ENCODE measurements around the gene KCNIP2.
A peak's percentile ranks its signal among the peaks of the same experiment; 100 is the strongest.

The KCNIP2 gene

GRCh38 chr10:101851411-101852116, 8.0 kb upstream of the KCNIP2 start:
- DNase-seq (ENCODE audit: low read depth, low spot score): peak; percentile 58

- no peak for DNase-seq (ENCODE audit: low read depth, low spot score)
These were observed 7.1 kb upstream of the KCNIP2 start for GRCh38 chr10:101850749-101851148.

DNA sequence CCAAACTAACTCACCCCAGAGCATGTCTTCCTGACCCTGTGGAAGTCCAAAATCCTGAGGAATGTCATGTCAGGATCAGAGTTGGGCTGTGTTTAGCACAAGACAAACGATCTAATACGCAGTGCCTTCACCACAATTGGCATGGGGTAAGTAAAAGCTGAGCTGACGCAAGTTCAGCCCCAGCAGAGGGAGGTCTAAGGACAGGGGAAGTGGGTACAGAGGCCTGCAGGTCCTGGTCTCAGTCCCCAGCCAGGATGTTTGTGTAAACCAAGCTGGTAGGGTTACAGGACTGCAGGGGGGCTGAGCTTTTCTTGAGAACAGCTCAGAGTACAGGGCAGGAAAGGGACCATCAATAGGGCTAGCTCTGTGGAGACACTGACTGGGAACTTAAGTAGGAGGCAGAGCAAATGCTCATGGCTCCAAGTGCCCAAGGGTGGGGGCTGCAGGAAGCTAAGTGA, 5.3 kb upstream of the KCNIP2 start:
- DNase-seq (ENCODE audit: low read depth, low spot score): no peak

DNA sequence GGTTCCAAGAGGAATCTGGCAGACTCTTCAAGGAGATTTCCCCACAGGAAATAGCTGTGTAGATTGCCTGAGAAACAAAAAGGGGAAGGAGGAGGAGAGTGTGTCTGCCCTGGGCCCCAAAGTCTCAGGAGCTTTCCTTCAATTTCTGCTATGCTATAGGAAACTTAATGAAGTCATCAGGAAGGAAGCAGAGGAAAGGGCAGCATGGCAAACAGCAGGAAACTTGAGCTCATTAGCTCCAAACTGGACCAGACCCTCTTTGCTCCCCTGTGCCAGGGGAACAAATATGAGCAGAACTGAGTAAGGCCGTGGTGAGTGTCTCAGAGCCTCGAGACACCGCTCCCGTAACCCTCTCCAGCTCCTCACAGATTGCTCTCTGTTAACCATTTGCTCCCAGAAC, 4.8 kb upstream of the KCNIP2 start:
- DNase-seq (ENCODE audit: low read depth, low spot score): no peak

DNA sequence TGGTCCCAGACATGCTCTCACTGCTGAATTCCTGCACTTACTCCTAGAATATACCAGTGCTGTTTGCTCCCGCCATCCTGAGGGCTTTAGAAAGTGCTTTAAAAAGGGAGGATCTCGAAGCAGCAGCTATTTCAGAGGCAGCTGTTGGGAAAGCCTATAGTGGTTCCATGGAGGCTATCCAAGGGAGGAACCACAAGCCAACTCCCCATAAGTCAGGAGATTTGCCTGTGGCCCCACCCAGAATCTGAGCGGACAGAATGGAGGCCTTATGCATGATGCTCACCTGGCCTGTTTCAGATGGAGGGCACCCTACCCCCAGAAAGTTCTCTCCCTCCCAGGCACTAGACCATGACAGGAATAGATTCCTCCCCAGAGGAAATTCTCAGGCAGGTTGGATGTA, 2.3 kb upstream of the KCNIP2 start:
- DNase-seq (ENCODE audit: low read depth, low spot score): no peak

DNA sequence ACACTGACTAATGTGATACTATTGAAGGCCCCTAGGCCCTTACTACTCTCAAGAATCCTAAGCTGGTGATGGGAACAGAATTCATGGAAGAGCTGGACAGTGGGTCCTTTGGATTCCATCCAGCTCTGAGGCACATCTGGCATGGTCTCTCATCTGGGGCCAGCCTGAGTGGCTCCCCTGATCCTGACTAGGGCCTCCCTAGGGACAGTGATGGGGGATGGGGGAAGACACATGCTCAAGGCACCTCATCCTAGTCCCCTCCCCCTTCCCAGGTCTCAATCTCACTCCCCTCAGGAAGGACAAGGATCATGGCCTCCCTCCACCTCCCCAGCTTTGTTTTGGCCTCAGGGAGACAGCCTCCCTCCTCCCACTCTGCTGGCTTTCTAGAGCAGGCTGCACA, 1.8 kb downstream of the KCNIP2 start:
- DNase-seq (ENCODE audit: low read depth, low spot score): no peak

- peak; percentile 94 for DNase-seq (ENCODE audit: low read depth, low spot score)
These were observed 2.7 kb downstream of the KCNIP2 start for GRCh38 chr10:101840741-101841453.

DNA sequence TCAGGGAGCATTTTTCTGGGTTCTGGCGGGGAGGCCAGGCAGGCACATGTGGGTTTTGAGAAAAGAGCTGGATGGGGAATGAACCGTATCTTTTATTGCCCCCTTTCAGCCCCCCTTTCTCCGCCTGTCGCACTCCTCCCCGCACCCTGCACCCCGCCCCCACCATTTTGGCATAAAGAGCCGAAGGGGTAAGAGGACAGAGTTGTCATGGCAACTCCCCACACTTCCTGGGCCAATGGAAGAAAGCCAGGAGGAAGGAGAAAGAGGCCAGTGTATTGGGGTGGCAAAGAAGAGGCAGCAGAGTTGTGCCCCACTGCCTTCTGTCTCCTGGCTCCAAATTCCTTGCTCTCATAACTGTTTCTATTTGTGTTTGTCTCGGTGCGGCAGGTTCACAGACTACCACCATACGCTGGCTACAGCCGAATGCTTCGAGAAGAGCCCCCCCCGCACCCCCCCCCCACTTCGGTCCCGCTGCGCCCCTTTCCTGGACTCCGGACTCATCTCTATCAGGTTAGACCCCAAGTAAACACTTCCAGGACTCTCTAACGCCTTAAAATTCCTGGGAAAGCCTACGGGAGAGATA, 3.4 kb downstream of the KCNIP2 start:
- no peak for DNase-seq (ENCODE audit: low read depth, low spot score)

DNA sequence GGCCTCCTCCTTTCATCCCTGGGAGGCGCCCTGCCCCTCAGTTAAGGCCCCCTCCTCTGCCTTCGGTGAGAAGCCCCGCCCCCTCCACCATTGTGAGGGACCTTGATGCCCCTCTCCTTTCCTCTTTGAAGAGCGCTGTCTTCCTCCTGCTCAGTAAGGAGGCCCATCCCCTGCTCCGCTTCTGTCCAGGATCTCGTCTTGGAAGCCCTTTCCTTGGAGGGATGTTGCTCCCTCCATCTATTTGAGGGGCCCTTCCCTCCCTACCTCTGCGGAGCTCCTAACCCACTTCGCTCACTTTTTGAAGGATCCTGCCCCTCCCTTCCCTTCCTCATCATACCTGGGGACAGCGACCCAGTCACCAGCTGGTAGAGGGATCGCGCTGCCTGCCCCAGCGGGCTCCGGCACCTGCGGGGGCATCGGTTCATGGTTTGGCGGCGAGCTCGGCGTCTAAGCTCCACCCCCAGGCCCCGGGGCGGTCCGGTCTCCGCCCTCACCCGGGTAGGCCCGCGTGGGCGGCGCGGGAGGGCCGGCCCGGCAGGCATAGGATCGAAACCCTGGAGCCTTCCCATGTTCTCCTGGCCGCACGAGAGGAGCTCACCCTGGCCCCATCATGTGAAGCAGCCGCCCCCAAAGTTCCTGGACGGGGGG, 4.1 kb downstream of the KCNIP2 start:
- peak; percentile 61 for DNase-seq (ENCODE audit: low read depth, low spot score)

GRCh38 chr10:101839002-101839401, 4.6 kb downstream of the KCNIP2 start:
- no peak for DNase-seq (ENCODE audit: low read depth, low spot score)

GRCh38 chr10:101838416-101838970, 5.1 kb downstream of the KCNIP2 start:
- DNase-seq (ENCODE audit: low read depth, low spot score): no peak

- no peak for DNase-seq (ENCODE audit: low read depth, low spot score)
These were observed 5.9 kb downstream of the KCNIP2 start for GRCh38 chr10:101837748-101838147.

DNA sequence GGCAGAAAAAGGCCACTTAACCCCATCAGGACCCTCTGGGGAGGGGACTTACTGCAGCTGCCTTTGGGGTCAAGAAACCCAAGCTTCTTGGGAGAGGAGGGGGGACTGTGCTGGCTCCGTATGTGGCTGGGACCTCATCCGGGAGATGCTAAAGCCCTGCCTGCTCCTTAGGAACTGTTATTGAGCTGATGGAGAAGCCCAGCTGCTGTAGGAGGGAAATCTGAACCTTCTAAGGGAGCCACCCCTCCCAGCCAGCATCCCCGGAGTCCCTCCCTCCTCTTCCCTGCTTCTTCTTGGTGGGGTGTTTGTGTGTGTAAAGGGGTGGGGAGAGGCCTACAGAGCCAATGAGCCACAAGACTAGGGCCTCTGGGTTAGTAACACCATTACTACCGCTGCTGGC, 8.2 kb downstream of the KCNIP2 start:
- DNase-seq (ENCODE audit: low read depth, low spot score): no peak

GRCh38 chr10:101834341-101834740, 9.3 kb downstream of the KCNIP2 start:
- no peak for DNase-seq (ENCODE audit: low read depth, low spot score)

DNA sequence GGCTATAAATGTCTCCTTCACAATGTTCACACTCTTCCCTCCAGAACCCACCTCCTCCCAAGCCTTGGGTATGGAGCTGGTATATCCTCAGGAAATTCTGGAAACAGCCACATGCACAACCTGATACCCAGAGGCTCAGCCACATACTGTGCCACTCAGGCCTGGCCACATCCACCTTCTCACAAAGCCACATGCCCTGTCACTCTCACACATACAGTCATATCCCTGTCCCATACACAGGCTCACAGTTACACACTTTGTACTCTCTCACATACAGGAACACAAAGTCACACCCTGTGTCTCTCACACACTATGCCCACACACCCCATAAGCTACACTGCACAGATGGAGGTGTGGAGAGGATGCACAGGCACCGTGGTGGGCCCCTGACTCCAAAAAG, 10.1 kb downstream of the KCNIP2 start:
- no peak for DNase-seq (ENCODE audit: low read depth, low spot score)

DNA sequence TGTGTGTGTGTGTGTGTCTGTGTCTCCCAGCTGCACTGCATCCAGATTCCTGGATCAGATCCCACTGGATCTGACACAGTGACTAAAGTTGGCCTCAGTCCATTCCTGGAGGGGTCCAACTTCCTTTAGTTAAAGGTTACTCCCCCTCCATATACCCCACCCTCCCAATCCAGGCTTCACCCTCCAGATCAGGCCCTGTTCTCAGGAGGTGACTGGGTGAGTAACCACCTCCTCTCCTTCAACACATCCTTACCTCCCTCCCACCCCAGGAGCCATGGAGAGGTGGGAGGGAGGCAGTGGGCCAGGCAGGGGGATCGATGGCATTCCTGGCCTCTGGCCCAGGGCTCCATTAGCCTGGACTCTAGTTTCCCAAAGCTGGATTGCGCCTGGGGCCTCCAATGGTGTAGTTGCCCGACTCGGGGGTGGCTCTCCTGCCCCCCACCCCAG, 11.3 kb downstream of the KCNIP2 start:
- DNase-seq (ENCODE audit: low read depth, low spot score): no peak

GRCh38 chr10:101831169-101831811, 12.3 kb downstream of the KCNIP2 start:
- no peak for DNase-seq (ENCODE audit: low read depth, low spot score)

DNA sequence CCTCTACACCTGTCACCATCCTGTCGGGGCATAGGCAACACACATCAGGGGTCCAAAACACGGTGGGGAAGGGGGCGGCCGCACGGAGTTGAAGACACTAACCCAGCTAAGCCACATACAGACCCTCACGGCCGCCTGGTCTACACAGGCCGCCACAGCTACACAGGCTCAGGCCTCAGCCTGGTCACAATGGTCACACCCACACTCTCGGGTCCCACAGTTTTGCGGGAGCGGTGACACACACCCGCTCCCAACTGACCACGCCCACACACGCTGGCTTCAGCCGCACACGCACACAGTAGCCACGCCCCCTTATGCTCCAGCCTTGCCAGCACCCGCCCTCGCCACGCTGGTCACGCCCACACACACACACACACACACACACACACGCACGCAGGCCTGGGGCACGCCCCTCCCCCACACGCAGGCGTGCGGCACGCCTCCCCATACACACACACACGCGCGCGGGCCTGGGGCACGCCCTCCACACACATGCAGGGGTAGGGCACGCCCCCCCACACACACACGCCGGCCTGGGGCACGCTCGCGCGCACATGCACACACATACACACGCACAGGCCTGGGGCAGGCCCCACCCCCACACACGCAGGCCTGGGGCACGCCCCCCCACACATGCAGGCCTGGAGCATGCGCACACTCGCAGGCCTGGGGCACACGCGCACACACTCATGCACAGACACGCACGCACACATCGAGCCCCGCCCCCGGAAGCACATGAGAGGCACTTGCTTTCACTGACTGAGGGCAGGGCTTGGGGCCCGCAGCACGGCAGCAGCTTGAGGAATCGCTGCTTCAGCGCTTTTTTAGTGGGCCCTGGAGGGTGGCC, 13.1 kb downstream of the KCNIP2 start:
- DNase-seq (ENCODE audit: low read depth, low spot score): peak; percentile 92

- peak; percentile 46 for DNase-seq (ENCODE audit: low read depth, low spot score)
These were observed 13.9 kb downstream of the KCNIP2 start for GRCh38 chr10:101829561-101830315.
